Measurements from ENCODE around the gene DAGLA. TPM values are rescaled to one million over a fixed set of nuclear protein-coding genes. Genes with fewer than 3 reads are reported as not detected.
A peak's percentile ranks its signal among the peaks of the same experiment; 100 is the strongest.

Gene DAGLA
- total RNA-seq, 4 donors from 2014 or later = 11.9 to 31.4 (median 17.0) TPM

GRCh38 chr11:61683961-61684869, 4.0 kb downstream of the DAGLA start:
- peaks cover 15 to 69% (median 56%) of the 10 kb centered on the region in 4 donors for H3K4me1 ChIP-seq
- 44 to 56% methylated on average over 5 to 27 of the region's 27 CpGs for WGBS, 2 donors (ENCODE audit: low coverage in 1 of 2)
- in situ Hi-C loops (cut with MboI; ENCODE audit: low pct_ligation_motif_present in 1 of 4, low pct_unique_long_range_greater_than_20kb in 1 of 4, low sequenced_read_pairs in 3 of 4) = no loop called here
- intact Hi-C loops (cut with DNase I; ENCODE audit: low total_unique reads) = no loop called here
- peak overlapping the region in 1 of 4 donors; percentile 76 for H3K27ac ChIP-seq
- no peak for DNase-seq
- H3K36me3 ChIP-seq = no peaks in the 10 kb centered on the region
- H3K9me3 ChIP-seq = no peaks in the 10 kb centered on the region
- H3K4me3 ChIP-seq = no peak overlapping the region
- no peak for TF ChIP-seq CTCF (IDR thresholded peaks at IDR 0.05)
- TF ChIP-seq EP300 (IDR thresholded peaks at IDR 0.05; ENCODE audit: low read depth) = no peak
- no peaks in the 10 kb centered on the region for H3K27me3 ChIP-seq

- in situ Hi-C loops (cut with MboI; ENCODE audit: low pct_ligation_motif_present in 1 of 4, low pct_unique_long_range_greater_than_20kb in 1 of 4, low sequenced_read_pairs in 3 of 4) (no loop called here), intact Hi-C loops (cut with DNase I; ENCODE audit: low total_unique reads) (no loop called here)
- DNase-seq = no peak
- H3K9me3 ChIP-seq = no peaks in the 10 kb centered on the region
- no peak overlapping the region for H3K27ac ChIP-seq
- no peak overlapping the region for H3K4me3 ChIP-seq
- TF ChIP-seq POLR2AphosphoS5 (IDR thresholded peaks at IDR 0.05) = no peak
- TF ChIP-seq EP300 (IDR thresholded peaks at IDR 0.05; ENCODE audit: low read depth) = no peak
- no peak for TF ChIP-seq CTCF (IDR thresholded peaks at IDR 0.05)
- no peak for TF ChIP-seq POLR2A (IDR thresholded peaks at IDR 0.05)
- H3K27me3 ChIP-seq = no peaks in the 10 kb centered on the region
- no peaks in the 10 kb centered on the region for H3K36me3 ChIP-seq
- peaks cover 18 to 71% (median 59%) of the 10 kb centered on the region in 4 donors for H3K4me1 ChIP-seq
- WGBS, 2 donors (ENCODE audit: low coverage in 1 of 2) = 79 to 83% methylated on average over 9 to 14 of the region's 14 CpGs
Measured at GRCh38 chr11:61684870-61685616, 4.9 kb downstream of the DAGLA start.

GRCh38 chr11:61685617-61685967, 5.4 kb downstream of the DAGLA start:
- 41 to 47% methylated on average over 5 to 9 of the region's 9 CpGs for WGBS, 2 donors (ENCODE audit: low coverage in 1 of 2)
- in situ Hi-C loops (cut with MboI; ENCODE audit: low pct_ligation_motif_present in 1 of 4, low pct_unique_long_range_greater_than_20kb in 1 of 4, low sequenced_read_pairs in 3 of 4) (no loop called here), intact Hi-C loops (cut with DNase I; ENCODE audit: low total_unique reads) (no loop called here)
- no peak overlapping the region for H3K4me3 ChIP-seq
- H3K27me3 ChIP-seq = no peaks in the 10 kb centered on the region
- no peaks in the 10 kb centered on the region for H3K9me3 ChIP-seq
- H3K36me3 ChIP-seq = no peaks in the 10 kb centered on the region
- TF ChIP-seq POLR2AphosphoS5 (IDR thresholded peaks at IDR 0.05) (no peak), CTCF (IDR thresholded peaks at IDR 0.05) (no peak), EP300 (IDR thresholded peaks at IDR 0.05; ENCODE audit: low read depth) (no peak), POLR2A (IDR thresholded peaks at IDR 0.05) (no peak)
- H3K4me1 ChIP-seq = peaks cover 23 to 75% (median 64%) of the 10 kb centered on the region in 4 donors
- no peak overlapping the region for H3K27ac ChIP-seq
- DNase-seq = no peak

GRCh38 chr11:61686066-61686465, 5.9 kb downstream of the DAGLA start:
- H3K9me3 ChIP-seq = no peaks in the 10 kb centered on the region
- intact Hi-C loops (cut with DNase I; ENCODE audit: low total_unique reads) = no loop called here
- H3K4me3 ChIP-seq = no peak overlapping the region
- TF ChIP-seq EP300 (IDR thresholded peaks at IDR 0.05; ENCODE audit: low read depth) = no peak
- WGBS, 2 donors (ENCODE audit: low coverage in 1 of 2) = 80% methylated on average over 8 of the region's 8 CpGs; no CpG with 5 or more reads in 1 of the 2 donors
- no peaks in the 10 kb centered on the region for H3K36me3 ChIP-seq
- in situ Hi-C loops (cut with MboI; ENCODE audit: low pct_ligation_motif_present in 1 of 4, low pct_unique_long_range_greater_than_20kb in 1 of 4, low sequenced_read_pairs in 3 of 4) = no loop called here
- H3K27me3 ChIP-seq = no peaks in the 10 kb centered on the region
- DNase-seq = no peak
- peaks cover 22 to 75% (median 64%) of the 10 kb centered on the region in 4 donors for H3K4me1 ChIP-seq
- no peak overlapping the region for H3K27ac ChIP-seq
